Central memory CD8-positive, alpha-beta T cell (primary cell): ENCODE measurements around the gene CETP.
"Not testable (repeated sequence)": the region's sequence is repeated elsewhere in the genome, so short reads cannot be mapped to it uniquely, and the experiment has no call there.

ENCODE experiments used
- ATAC-seq: fragments of 150-1000 bp; cut with Tn5 transposase; replicated peaks from 2 replicates; pipeline ENCODE4 v1.10.0; 2022; ENCODE audit warnings: mild to moderate bottlenecking, moderate FRiP score, moderate number of reproducible peaks; ENCODE audit not compliant: poor library complexity, severe bottlenecking; ENCODE audit errors: extremely low read depth
- DNase-seq, 2 donors: peaks; one replicate each; pipeline ENCODE4 v3.0.0; 2021; ENCODE audit warnings: low spot score in 2 of 2
- H3K27ac Mint-ChIP-seq: one replicate; pipeline ENCODE4 v1.8.0; 2022; ENCODE audit warnings: low read depth, mild to moderate bottlenecking, moderate library complexity, mixed read lengths
- H3K27me3 Mint-ChIP-seq: one replicate; pipeline ENCODE4 v1.8.0; 2022; ENCODE audit warnings: mixed read lengths
- H3K36me3 Mint-ChIP-seq: one replicate; pipeline ENCODE4 v1.8.0; 2022; ENCODE audit warnings: mild to moderate bottlenecking, moderate library complexity, mixed read lengths; ENCODE audit not compliant: insufficient read depth
- H3K4me1 Mint-ChIP-seq: one replicate; pipeline ENCODE4 v1.8.0; 2022; ENCODE audit warnings: mixed read lengths
- H3K4me3 Mint-ChIP-seq: one replicate; pipeline ENCODE4 v1.8.0; 2022; ENCODE audit warnings: mild to moderate bottlenecking, moderate library complexity, mixed read lengths
- H3K9me3 Mint-ChIP-seq: one replicate; pipeline ENCODE4 v1.8.0; 2022; ENCODE audit warnings: mixed read lengths

CETP gene

DNA sequence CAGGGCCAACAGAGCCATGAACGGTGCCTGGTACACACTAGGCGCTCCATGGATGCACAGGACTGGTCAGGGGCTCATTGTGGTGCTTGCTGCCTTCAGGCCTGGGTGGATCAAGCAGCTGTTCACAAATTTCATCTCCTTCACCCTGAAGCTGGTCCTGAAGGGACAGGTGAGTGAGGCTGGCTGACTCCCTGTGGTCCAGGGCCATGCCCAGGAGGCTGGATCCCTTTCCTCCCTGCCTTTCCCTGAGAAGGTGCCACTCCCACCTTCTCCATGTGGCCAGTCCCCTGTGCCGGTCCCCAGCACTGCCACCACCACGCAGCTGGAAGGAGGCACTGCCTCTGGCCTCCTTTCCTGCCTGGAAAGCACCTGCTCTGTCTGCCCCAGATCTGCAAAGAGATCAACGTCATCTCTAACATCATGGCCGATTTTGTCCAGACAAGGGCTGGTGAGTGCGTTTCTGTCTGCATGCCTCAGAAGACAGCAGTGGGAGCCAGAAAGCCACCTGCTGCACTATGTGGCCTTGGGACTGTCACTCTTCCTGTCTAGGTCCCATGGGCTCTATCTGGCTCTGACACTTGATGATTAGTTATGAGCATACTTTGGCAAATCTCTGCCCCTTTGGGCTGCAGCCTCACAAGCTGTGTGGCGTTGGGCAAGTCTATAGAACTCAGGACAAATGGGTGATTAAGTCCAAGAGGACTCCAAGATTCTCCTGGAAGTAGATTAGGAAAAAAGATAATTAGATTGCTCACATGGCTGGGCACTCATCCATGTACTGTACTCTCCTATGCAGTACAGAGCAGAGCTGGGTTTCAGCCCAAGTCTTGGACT lies 9.4 kb downstream of the CETP start:
- ATAC-seq (no peak), DNase-seq (no peak)
- H3K27ac Mint-ChIP-seq, result no peak overlapping the region
- no peaks in the 10 kb centered on the region for H3K27me3 Mint-ChIP-seq
- peaks cover 36% of the 10 kb centered on the region for H3K4me1 Mint-ChIP-seq
- H3K4me3 Mint-ChIP-seq, result no peak overlapping the region
- no peaks in the 10 kb centered on the region for H3K36me3 Mint-ChIP-seq
- no peaks in the 10 kb centered on the region for H3K9me3 Mint-ChIP-seq

DNA sequence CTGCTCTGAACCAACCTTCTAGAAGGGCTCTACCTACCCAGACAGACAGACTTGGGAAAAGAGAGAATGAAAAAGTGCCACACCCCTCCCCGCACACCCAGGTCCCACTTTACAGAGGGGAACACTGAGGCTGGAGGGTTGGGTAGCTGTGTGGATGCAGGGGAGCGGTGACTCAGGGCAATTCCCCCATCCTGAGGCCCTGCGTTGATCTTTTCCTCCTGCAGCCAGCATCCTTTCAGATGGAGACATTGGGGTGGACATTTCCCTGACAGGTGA lies 10.0 kb downstream of the CETP start:
- Mint-ChIP-seq H3K4me1 (peaks cover 39% of the 10 kb centered on the region), H3K27ac (no peak overlapping the region), H3K36me3 (no peaks in the 10 kb centered on the region), H3K9me3 (no peaks in the 10 kb centered on the region), H3K4me3 (no peak overlapping the region), H3K27me3 (no peaks in the 10 kb centered on the region)
- ATAC-seq (no peak), DNase-seq (no peak)

GRCh38 chr16:56972403-56973293 lies 10.9 kb downstream of the CETP start:
- Mint-ChIP-seq H3K27ac (no peak overlapping the region), H3K36me3 (no peaks in the 10 kb centered on the region)

GRCh38 chr16:56973294-56973689 lies 11.5 kb downstream of the CETP start:
- Mint-ChIP-seq H3K27ac (no peak overlapping the region), H3K27me3 (no peaks in the 10 kb centered on the region), H3K4me3 (no peak overlapping the region), H3K36me3 (no peaks in the 10 kb centered on the region), H3K4me1 (peaks cover 45% of the 10 kb centered on the region), H3K9me3 (no peaks in the 10 kb centered on the region)
- DNase-seq (no peak), ATAC-seq (no peak)

More at GRCh38 chr16:56972403-56973293, 10.9 kb downstream of the CETP start:
- no peak for DNase-seq
- no peak for ATAC-seq
- peaks cover 45% of the 10 kb centered on the region for H3K4me1 Mint-ChIP-seq
- no peaks in the 10 kb centered on the region for H3K27me3 Mint-ChIP-seq
- no peaks in the 10 kb centered on the region for H3K9me3 Mint-ChIP-seq
- no peak overlapping the region for H3K4me3 Mint-ChIP-seq

DNA sequence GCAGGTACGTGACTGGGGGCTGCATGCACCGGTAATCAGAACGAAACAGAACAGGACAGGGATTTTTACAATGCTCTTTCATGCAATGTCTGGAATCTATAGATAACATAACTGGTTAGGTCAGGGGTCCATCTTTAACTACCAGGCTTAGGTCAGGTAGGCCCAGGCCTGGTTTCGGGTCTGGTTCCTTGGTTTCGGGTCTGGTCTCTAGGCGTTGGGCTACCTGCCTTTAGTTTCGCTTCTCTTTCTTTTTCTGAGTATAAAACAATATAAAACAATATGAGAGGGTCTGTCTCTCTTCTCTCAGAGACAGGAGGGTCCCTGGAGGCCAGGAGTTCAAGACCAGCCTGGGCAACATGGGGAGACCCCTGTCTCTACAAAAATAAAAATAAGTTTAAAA lies 12.1 kb downstream of the CETP start:
- not testable (repeated sequence) for H3K36me3 Mint-ChIP-seq, H3K27me3 Mint-ChIP-seq, ATAC-seq, H3K9me3 Mint-ChIP-seq, DNase-seq, H3K27ac Mint-ChIP-seq, H3K4me3 Mint-ChIP-seq
- H3K4me1 Mint-ChIP-seq, result peaks cover 45% of the 10 kb centered on the region

- DNase-seq (no peak), ATAC-seq (peak; percentile 32)
- Mint-ChIP-seq H3K4me1 (peaks cover 45% of the 10 kb centered on the region), H3K9me3 (no peaks in the 10 kb centered on the region), H3K4me3 (no peak overlapping the region), H3K27me3 (no peaks in the 10 kb centered on the region), H3K27ac (no peak overlapping the region), H3K36me3 (no peaks in the 10 kb centered on the region)
Observed at GRCh38 chr16:56974549-56975300, 13.0 kb downstream of the CETP start.

- Mint-ChIP-seq H3K4me1 (peaks cover 54% of the 10 kb centered on the region), H3K9me3 (no peaks in the 10 kb centered on the region), H3K36me3 (no peaks in the 10 kb centered on the region), H3K27me3 (no peaks in the 10 kb centered on the region), H3K27ac (peak overlapping the region; percentile 37), H3K4me3 (no peak overlapping the region)
- ATAC-seq, result no peak
- DNase-seq, result no peak
Observed at GRCh38 chr16:56975714-56976113, 14.0 kb downstream of the CETP start.

DNA sequence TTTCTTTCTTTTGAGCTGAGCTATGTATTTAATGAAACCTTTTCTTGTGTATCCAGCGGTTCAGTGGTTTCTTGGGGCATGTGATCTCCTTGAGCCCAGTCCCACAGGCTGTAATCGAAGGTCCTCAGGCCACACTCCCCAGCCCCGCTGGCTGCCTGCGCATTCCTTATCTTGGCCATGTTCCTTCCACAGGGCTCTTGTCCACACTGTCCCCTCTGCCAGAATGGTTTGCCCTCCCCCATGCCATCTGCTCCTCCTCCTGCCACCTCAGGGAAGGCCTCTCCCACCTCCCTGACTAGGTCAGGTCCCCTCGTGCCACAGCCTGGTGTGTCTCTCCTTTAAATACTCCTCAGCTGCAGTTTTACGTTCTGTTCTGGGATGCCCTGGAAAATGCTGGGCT lies 15.5 kb downstream of the CETP start:
- no peak overlapping the region for H3K27ac Mint-ChIP-seq
- ATAC-seq, result no peak
- H3K9me3 Mint-ChIP-seq, result no peaks in the 10 kb centered on the region
- no peak for DNase-seq
- H3K36me3 Mint-ChIP-seq, result peaks cover 1% of the 10 kb centered on the region
- peaks cover 62% of the 10 kb centered on the region for H3K4me1 Mint-ChIP-seq
- H3K4me3 Mint-ChIP-seq, result no peak overlapping the region
- H3K27me3 Mint-ChIP-seq, result no peaks in the 10 kb centered on the region

- ATAC-seq, result no peak
- H3K27me3 Mint-ChIP-seq, result no peaks in the 10 kb centered on the region
- H3K4me3 Mint-ChIP-seq, result no peak overlapping the region
- H3K27ac Mint-ChIP-seq, result no peak overlapping the region
- no peak for DNase-seq
- peaks cover 3% of the 10 kb centered on the region for H3K36me3 Mint-ChIP-seq
- H3K4me1 Mint-ChIP-seq, result peaks cover 70% of the 10 kb centered on the region
- H3K9me3 Mint-ChIP-seq, result no peaks in the 10 kb centered on the region
Observed at GRCh38 chr16:56977823-56978430, 16.2 kb downstream of the CETP start.

- H3K9me3 Mint-ChIP-seq, result no peaks in the 10 kb centered on the region
- ATAC-seq (no peak), DNase-seq (no peak)
- peaks cover 8% of the 10 kb centered on the region for H3K36me3 Mint-ChIP-seq
- H3K4me1 Mint-ChIP-seq, result peaks cover 62% of the 10 kb centered on the region
- no peak overlapping the region for H3K27ac Mint-ChIP-seq
- no peaks in the 10 kb centered on the region for H3K27me3 Mint-ChIP-seq
- H3K4me3 Mint-ChIP-seq, result no peak overlapping the region
Observed at GRCh38 chr16:56980201-56980535, 18.4 kb downstream of the CETP start.

GRCh38 chr16:56980792-56981724 lies 19.3 kb downstream of the CETP start:
- H3K27me3 Mint-ChIP-seq, result no peaks in the 10 kb centered on the region
- ATAC-seq, result no peak
- H3K4me1 Mint-ChIP-seq, result peaks cover 63% of the 10 kb centered on the region
- H3K36me3 Mint-ChIP-seq, result peaks cover 8% of the 10 kb centered on the region
- DNase-seq, result no peak
- H3K9me3 Mint-ChIP-seq, result no peaks in the 10 kb centered on the region
- H3K27ac Mint-ChIP-seq, result peak overlapping the region; percentile 43
- no peak overlapping the region for H3K4me3 Mint-ChIP-seq
